Transverse colon (tissue), 4 donors: ENCODE data around the gene KIN.

Experiments
- POLR2A ChIP-seq: fragments of 450-650 bp; IDR thresholded peaks from one replicate; pipeline ENCODE4 v1.6.1; 2016; ENCODE audit warnings: antibody characterized with exemption, mild to moderate bottlenecking, moderate library complexity
- POLR2AphosphoS5 ChIP-seq, 3 donors: sonication (generic); formaldehyde crosslinking; IDR thresholded peaks; one replicate each; pipeline ENCODE4 v1.6.1; 2016; ENCODE audit warnings: antibody characterized with exemption in 3 of 3
- TF ChIP-seq, protein P1 (sequence below), 5 experiments: fragments of 200-600 bp in 3 of 5; fragments of 450-650 bp in 2 of 5; sonication (generic) in 3 of 5; IDR thresholded peaks; 1 replicate in 2 of 5; 2 replicates in 3 of 5; pipeline ENCODE4 v1.5.1; 2016 to 2017; ENCODE audit warnings: antibody characterized with exemption in 5 of 5, inconsistent platforms in 3 of 5, mild to moderate bottlenecking in 2 of 5, moderate library complexity in 1 of 5

DNA sequence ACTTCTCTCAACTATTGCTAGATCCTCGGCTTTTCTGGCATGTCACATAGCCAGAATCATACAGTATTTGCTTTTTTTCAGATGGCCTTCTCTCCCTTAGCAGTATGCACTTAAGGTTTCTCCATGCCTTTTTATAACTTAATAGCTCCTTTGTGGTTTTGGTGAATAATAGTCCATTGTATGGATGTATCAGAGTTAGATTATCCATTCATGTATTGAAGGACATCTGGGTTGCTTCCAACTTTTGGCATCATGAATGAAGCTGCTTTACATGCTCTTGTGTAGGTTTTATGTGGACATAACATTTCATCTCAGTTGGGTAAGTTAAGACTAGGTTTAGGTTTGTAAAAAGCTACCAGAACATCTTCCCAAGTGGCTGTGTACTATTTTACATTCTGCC is 4.7 kb upstream of the KIN start:
- TF ChIP-seq, protein P1, sequence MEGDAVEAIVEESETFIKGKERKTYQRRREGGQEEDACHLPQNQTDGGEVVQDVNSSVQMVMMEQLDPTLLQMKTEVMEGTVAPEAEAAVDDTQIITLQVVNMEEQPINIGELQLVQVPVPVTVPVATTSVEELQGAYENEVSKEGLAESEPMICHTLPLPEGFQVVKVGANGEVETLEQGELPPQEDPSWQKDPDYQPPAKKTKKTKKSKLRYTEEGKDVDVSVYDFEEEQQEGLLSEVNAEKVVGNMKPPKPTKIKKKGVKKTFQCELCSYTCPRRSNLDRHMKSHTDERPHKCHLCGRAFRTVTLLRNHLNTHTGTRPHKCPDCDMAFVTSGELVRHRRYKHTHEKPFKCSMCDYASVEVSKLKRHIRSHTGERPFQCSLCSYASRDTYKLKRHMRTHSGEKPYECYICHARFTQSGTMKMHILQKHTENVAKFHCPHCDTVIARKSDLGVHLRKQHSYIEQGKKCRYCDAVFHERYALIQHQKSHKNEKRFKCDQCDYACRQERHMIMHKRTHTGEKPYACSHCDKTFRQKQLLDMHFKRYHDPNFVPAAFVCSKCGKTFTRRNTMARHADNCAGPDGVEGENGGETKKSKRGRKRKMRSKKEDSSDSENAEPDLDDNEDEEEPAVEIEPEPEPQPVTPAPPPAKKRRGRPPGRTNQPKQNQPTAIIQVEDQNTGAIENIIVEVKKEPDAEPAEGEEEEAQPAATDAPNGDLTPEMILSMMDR (IDR thresholded peaks at IDR 0.05): no peak
- no peak for TF ChIP-seq POLR2A
- no peak for TF ChIP-seq POLR2AphosphoS5 (IDR thresholded peaks at IDR 0.05)
